Right forelimb (tissue), 1 donor: ENCODE results near the gene FGF12.
"Not testable (repeated sequence)": the region's sequence is repeated elsewhere in the genome, so short reads cannot be mapped to it uniquely, and the experiment has no call there.

Experiments used
- DNase-seq: peaks from one replicate; pipeline ENCODE4 v3.0.0-alpha.2; 2018

The FGF12 gene

GRCh38 chr3:192727032-192727847 lies at the start of gene FGF12:
Gene FGF12 (minus strand): TSS chr3:192727541.
- DNase-seq, result peak; percentile 82

GRCh38 chr3:192774341-192774740 lies 47.0 kb upstream of the FGF12 start:
- DNase-seq, result not testable (repeated sequence)

GRCh38 chr3:192772240-192772894 lies 45.0 kb upstream of the FGF12 start:
- no peak for DNase-seq

- no peak for DNase-seq
These were observed 31.3 kb upstream of the FGF12 start for GRCh38 chr3:192758654-192759053.

GRCh38 chr3:192751148-192751547 lies 23.8 kb upstream of the FGF12 start:
- DNase-seq, result no peak

- DNase-seq, result no peak
These were observed 22.9 kb upstream of the FGF12 start for GRCh38 chr3:192750201-192750600.

- no peak for DNase-seq
These were observed 20.4 kb upstream of the FGF12 start for GRCh38 chr3:192747746-192748145.

GRCh38 chr3:192747145-192747544 lies 19.8 kb upstream of the FGF12 start:
- no peak for DNase-seq

- DNase-seq, result no peak
These were observed 17.8 kb upstream of the FGF12 start for GRCh38 chr3:192745150-192745549.

- DNase-seq, result not testable (repeated sequence)
These were observed 17.3 kb upstream of the FGF12 start for GRCh38 chr3:192744604-192745003.

- DNase-seq, result no peak
These were observed 10.2 kb upstream of the FGF12 start for GRCh38 chr3:192737506-192737905.

GRCh38 chr3:192731233-192731632 lies 3.9 kb upstream of the FGF12 start:
- DNase-seq, result no peak

GRCh38 chr3:192726385-192726784 lies 956 bp downstream of the FGF12 start:
- DNase-seq, result no peak

GRCh38 chr3:192719964-192720363 lies 7.4 kb downstream of the FGF12 start:
- no peak for DNase-seq

- DNase-seq, result no peak
These were observed 9.2 kb downstream of the FGF12 start for GRCh38 chr3:192718156-192718555.

GRCh38 chr3:192715126-192715525 lies 12.2 kb downstream of the FGF12 start:
- DNase-seq, result no peak

GRCh38 chr3:192711126-192711525 lies 16.2 kb downstream of the FGF12 start:
- not testable (repeated sequence) for DNase-seq

- DNase-seq, result no peak
These were observed 17.0 kb downstream of the FGF12 start for GRCh38 chr3:192710366-192710765.

- no peak for DNase-seq
These were observed 21.1 kb downstream of the FGF12 start for GRCh38 chr3:192706272-192706671.

GRCh38 chr3:192700885-192701284 lies 26.5 kb downstream of the FGF12 start:
- DNase-seq, result no peak

GRCh38 chr3:192696943-192697587 lies 30.3 kb downstream of the FGF12 start:
- no peak for DNase-seq

- DNase-seq, result no peak
These were observed 39.7 kb downstream of the FGF12 start for GRCh38 chr3:192687488-192688152.

- no peak for DNase-seq
These were observed 41.5 kb downstream of the FGF12 start for GRCh38 chr3:192685801-192686200.
